AG10803 (cell line): ENCODE results near the gene SRA1.

Experiments used
- DNase-seq: peaks from one replicate; pipeline ENCODE4 v3.0.0; 2010; ENCODE audit warnings: low read depth
- H3K4me3 ChIP-seq: 2 replicates; pipeline ENCODE4 v1.5.1; 2011; ENCODE audit warnings: mild to moderate bottlenecking, low read length, control low read depth
- TF ChIP-seq, protein P1 (sequence below): conservative IDR thresholded peaks from 2 replicates; pipeline ENCODE4 v1.5.1; 2011; ENCODE audit warnings: mild to moderate bottlenecking, low read length, control low read depth, inconsistent platforms

Gene SRA1

DNA sequence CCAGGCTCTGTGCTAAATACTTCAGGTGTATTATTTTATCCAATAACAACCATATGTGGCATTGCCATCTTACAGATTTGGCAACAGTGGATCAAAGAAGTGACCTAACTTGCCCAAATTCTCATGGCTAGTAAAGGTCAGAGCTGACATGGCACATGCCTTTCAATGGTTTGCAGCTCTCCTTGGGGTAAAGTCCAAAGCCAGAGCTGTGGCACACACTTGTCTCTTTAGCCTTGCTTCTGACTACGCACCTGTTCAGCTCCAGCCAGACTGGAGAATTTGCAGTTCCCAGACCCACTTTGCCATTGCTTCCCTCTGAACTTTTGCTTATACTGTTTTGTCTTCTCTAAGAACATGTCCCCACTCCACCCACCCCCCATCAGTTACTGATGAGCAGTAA is 13.2 kb upstream of the SRA1 start:
- TF ChIP-seq, protein P1, sequence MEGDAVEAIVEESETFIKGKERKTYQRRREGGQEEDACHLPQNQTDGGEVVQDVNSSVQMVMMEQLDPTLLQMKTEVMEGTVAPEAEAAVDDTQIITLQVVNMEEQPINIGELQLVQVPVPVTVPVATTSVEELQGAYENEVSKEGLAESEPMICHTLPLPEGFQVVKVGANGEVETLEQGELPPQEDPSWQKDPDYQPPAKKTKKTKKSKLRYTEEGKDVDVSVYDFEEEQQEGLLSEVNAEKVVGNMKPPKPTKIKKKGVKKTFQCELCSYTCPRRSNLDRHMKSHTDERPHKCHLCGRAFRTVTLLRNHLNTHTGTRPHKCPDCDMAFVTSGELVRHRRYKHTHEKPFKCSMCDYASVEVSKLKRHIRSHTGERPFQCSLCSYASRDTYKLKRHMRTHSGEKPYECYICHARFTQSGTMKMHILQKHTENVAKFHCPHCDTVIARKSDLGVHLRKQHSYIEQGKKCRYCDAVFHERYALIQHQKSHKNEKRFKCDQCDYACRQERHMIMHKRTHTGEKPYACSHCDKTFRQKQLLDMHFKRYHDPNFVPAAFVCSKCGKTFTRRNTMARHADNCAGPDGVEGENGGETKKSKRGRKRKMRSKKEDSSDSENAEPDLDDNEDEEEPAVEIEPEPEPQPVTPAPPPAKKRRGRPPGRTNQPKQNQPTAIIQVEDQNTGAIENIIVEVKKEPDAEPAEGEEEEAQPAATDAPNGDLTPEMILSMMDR: no peak
- H3K4me3 ChIP-seq: no peak overlapping the region
- DNase-seq: no peak

DNA sequence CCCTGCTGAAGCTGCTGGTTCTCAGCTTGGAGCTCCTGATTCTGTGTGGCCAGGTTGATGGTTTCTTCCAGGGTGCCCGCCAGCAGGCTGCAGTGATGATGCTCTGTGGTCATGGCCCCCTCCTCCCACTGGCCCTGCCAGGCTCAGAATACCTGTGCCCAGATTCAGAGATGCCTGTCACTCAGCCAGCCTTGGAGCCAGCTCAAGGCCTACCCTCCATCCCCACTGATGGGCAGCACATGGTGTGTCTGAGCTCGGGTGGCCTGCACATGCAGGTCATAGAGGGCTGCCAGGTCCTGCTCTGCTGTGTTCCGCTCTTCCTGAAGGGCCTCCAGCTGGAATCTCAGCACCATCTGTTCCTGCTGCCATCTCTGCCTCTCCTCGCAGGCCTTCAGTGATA is 12.8 kb upstream of the SRA1 start:
- no peak for DNase-seq
- H3K4me3 ChIP-seq: no peak overlapping the region
- TF ChIP-seq, protein P1: no peak

DNA sequence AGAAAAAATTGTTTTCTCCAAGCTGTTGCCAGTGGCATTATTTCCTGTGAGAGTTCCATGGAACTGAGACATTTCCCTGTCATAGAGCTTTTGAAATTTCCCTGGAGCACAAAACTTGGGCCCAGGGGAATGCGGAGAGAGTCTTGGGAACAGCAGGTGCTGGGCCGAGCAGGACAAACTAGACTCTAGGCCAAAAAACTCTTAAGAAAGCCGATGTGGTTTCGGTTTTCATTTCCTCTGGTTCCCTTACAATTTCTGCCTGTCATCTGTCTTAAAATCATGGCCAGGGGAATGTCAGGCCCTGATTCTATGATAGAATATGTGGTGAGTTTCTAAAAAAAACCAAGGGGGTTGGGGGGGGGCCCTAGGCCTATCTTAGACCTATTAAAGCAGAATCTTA is 11.9 kb upstream of the SRA1 start:
- no peak overlapping the region for H3K4me3 ChIP-seq
- no peak for DNase-seq
- TF ChIP-seq, protein P1: no peak

DNA sequence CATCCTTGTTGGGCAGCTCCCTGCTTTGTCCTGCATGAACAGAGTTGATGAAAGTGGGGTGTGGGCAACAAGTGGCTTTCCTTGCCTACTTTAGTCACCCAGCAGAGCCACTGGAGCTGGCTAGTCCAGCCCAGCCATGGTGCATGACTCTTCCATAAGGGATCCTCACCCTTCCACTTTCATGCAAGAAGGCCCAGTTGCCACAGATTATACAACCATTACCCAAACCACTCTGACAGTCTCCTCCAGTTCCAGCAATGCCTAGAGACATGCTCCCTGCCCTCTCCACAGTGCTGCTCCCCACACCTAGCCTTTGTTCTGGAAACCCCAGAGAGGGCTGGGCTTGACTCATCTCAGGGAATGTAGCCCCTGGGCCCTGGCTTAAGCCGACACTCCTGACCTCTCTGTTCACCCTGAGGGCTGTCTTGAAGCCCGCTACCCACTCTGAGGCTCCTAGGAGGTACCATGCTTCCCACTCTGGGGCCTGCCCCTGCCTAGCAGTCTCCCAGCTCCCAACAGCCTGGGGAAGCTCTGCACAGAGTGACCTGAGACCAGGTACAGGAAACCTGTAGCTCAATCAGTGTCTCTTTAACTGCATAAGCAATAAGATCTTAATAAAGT is 11.3 kb upstream of the SRA1 start:
- TF ChIP-seq, protein P1: no peak
- no peak for DNase-seq
- H3K4me3 ChIP-seq: no peak overlapping the region

DNA sequence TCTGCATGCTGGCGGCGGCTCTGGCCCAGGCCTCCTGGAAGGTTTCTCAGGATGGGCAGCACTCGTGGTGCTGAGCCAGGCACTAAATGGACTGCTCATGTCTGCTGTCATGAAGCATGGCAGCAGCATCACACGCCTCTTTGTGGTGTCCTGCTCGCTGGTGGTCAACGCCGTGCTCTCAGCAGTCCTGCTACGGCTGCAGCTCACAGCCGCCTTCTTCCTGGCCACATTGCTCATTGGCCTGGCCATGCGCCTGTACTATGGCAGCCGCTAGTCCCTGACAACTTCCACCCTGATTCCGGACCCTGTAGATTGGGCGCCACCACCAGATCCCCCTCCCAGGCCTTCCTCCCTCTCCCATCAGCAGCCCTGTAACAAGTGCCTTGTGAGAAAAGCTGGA is 10.6 kb upstream of the SRA1 start:
- TF ChIP-seq, protein P1: no peak
- H3K4me3 ChIP-seq: no peak overlapping the region
- DNase-seq: no peak

DNA sequence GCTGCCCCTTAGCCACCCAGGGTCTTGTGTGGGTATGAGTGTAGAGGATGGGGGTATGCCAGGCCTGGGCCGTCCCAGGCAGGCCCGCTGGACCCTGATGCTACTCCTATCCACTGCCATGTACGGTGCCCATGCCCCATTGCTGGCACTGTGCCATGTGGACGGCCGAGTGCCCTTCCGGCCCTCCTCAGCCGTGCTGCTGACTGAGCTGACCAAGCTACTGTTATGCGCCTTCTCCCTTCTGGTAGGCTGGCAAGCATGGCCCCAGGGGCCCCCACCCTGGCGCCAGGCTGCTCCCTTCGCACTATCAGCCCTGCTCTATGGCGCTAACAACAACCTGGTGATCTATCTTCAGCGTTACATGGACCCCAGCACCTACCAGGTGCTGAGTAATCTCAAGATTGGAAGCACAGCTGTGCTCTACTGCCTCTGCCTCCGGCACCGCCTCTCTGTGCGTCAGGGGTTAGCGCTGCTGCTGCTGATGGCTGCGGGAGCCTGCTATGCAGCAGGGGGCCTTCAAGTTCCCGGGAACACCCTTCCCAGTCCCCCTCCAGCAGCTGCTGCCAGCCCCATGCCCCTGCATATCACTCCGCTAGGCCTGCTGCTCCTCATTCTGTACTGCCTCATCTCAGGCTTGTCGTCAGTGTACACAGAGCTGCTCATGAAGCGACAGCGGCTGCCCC is 10.0 kb upstream of the SRA1 start:
- no peak overlapping the region for H3K4me3 ChIP-seq
- TF ChIP-seq, protein P1: no peak
- no peak for DNase-seq

DNA sequence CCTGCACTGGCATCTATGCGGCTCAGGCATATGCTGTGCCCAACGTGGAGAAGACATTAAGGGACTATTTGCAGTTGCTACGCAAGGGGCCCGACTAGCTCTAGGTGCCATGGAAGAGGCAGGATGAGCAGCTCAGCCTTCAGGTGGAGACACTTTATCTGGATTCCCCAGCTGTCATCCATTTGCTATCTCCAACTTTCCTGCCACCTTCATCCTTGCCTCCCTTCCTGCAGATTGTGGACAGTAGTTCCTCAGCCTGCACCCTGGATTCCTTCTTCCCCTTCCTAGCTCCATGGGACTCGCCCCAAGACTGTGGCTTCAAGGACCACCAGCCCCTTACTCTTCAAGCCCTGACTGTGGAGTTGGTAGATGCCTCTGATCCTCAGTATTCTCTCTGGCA is 9.4 kb upstream of the SRA1 start:
- no peak overlapping the region for H3K4me3 ChIP-seq

More for the DNA sequence above, 9.4 kb upstream of the SRA1 start:
- DNase-seq: no peak
- TF ChIP-seq, protein P1: no peak
